Measurements from ENCODE around the gene NELFB. TPM values are rescaled to one million over a fixed set of nuclear protein-coding genes. Genes with fewer than 3 reads are reported as not detected.

NELFB gene
- total and polyA plus RNA-seq, 9 of the 15 experiments (the other 6 are each of a cell fraction or from before 2014, with no cell fraction given): 0.24 to 84.0 (median 29.7) TPM

DNA sequence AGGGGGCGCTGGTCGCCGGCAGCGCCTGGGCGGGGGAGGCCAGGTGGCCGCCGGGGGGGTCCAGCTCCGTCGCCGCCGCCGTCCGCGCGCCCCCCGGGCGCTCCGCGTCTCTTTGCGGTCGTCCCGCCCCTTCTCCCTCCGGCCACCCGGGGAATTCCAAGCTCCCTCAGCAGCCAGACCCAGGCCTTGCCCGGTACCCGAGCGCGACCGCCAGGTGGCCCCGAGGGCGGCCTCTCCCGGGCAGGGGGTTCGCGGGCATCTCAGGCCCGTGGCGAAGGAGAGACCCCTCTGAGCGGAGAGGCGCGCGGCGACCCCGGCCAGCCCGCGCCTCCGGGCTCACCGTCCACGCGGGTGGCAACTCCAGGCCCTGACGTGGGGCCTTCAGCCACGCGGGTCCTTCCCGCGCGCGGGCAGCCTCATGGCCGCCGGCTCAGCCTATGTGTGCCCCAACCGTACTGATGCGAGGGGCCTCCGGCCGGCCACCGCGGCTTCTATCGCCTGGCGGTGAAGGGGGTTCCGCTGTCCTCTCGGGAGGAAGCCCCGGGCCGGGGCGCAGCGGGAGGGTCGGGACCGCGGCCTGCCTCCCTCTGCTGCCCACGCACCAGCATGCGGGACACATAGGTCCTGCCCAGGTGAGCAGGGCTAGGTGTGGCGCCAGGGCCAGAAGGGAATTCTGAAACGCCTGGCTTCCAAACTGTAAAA, 47.5 kb downstream of the NELFB start (continued):
- TF ChIP-seq TAF15 (IDR thresholded peaks at IDR 0.05; ENCODE audit: low read depth, low read length) (no peak), CBX3 (IDR thresholded peaks at IDR 0.05; ENCODE audit: borderline replicate concordance in 1 of 2, low read length in 2 of 2) (no peak), TSC22D4 (tag; IDR thresholded peaks at IDR 0.05) (no peak), ZNF707 (CRISPR knock-in tag; conservative IDR thresholded peaks at IDR 0.05) (no peak), GATAD2A (IDR thresholded peaks at IDR 0.05) (peak; percentile 80; the same call in 1 of the 2 replicates), SNIP1 (IDR thresholded peaks at IDR 0.05; ENCODE audit: low read depth) (no peak), KDM5B (IDR thresholded peaks at IDR 0.05; ENCODE audit: insufficient replicate concordance, low read depth, low read length) (peak; percentile 58), MYNN (IDR thresholded peaks at IDR 0.05) (no peak), MYNN (CRISPR knock-in tag; IDR thresholded peaks at IDR 0.05) (no peak), NCOA1 (IDR thresholded peaks at IDR 0.05; ENCODE audit: low read depth) (no peak), ZNF445 (CRISPR knock-in tag; IDR thresholded peaks at IDR 0.05; ENCODE audit: low read depth) (no peak), GTF2F1 (IDR thresholded peaks at IDR 0.05; ENCODE audit: low read depth, low read length) (no peak), LARP7 (IDR thresholded peaks at IDR 0.05) (no peak), KAT7 (CRISPR knock-in tag; IDR thresholded peaks at IDR 0.05; ENCODE audit: borderline replicate concordance) (peak; percentile 62; the same call in 1 of the 2 replicates), TCF7L2 (IDR thresholded peaks at IDR 0.05; ENCODE audit: low read depth, low read length) (no peak)
- TF ChIP-seq, protein P1, sequence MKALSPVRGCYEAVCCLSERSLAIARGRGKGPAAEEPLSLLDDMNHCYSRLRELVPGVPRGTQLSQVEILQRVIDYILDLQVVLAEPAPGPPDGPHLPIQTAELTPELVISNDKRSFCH (CRISPR knock-in tag; IDR thresholded peaks at IDR 0.05): no peak
- TF ChIP-seq, protein P1 (tag; IDR thresholded peaks at IDR 0.05): peak; percentile 59; the same call in 1 of the 2 replicates
- TF ChIP-seq, protein P2, sequence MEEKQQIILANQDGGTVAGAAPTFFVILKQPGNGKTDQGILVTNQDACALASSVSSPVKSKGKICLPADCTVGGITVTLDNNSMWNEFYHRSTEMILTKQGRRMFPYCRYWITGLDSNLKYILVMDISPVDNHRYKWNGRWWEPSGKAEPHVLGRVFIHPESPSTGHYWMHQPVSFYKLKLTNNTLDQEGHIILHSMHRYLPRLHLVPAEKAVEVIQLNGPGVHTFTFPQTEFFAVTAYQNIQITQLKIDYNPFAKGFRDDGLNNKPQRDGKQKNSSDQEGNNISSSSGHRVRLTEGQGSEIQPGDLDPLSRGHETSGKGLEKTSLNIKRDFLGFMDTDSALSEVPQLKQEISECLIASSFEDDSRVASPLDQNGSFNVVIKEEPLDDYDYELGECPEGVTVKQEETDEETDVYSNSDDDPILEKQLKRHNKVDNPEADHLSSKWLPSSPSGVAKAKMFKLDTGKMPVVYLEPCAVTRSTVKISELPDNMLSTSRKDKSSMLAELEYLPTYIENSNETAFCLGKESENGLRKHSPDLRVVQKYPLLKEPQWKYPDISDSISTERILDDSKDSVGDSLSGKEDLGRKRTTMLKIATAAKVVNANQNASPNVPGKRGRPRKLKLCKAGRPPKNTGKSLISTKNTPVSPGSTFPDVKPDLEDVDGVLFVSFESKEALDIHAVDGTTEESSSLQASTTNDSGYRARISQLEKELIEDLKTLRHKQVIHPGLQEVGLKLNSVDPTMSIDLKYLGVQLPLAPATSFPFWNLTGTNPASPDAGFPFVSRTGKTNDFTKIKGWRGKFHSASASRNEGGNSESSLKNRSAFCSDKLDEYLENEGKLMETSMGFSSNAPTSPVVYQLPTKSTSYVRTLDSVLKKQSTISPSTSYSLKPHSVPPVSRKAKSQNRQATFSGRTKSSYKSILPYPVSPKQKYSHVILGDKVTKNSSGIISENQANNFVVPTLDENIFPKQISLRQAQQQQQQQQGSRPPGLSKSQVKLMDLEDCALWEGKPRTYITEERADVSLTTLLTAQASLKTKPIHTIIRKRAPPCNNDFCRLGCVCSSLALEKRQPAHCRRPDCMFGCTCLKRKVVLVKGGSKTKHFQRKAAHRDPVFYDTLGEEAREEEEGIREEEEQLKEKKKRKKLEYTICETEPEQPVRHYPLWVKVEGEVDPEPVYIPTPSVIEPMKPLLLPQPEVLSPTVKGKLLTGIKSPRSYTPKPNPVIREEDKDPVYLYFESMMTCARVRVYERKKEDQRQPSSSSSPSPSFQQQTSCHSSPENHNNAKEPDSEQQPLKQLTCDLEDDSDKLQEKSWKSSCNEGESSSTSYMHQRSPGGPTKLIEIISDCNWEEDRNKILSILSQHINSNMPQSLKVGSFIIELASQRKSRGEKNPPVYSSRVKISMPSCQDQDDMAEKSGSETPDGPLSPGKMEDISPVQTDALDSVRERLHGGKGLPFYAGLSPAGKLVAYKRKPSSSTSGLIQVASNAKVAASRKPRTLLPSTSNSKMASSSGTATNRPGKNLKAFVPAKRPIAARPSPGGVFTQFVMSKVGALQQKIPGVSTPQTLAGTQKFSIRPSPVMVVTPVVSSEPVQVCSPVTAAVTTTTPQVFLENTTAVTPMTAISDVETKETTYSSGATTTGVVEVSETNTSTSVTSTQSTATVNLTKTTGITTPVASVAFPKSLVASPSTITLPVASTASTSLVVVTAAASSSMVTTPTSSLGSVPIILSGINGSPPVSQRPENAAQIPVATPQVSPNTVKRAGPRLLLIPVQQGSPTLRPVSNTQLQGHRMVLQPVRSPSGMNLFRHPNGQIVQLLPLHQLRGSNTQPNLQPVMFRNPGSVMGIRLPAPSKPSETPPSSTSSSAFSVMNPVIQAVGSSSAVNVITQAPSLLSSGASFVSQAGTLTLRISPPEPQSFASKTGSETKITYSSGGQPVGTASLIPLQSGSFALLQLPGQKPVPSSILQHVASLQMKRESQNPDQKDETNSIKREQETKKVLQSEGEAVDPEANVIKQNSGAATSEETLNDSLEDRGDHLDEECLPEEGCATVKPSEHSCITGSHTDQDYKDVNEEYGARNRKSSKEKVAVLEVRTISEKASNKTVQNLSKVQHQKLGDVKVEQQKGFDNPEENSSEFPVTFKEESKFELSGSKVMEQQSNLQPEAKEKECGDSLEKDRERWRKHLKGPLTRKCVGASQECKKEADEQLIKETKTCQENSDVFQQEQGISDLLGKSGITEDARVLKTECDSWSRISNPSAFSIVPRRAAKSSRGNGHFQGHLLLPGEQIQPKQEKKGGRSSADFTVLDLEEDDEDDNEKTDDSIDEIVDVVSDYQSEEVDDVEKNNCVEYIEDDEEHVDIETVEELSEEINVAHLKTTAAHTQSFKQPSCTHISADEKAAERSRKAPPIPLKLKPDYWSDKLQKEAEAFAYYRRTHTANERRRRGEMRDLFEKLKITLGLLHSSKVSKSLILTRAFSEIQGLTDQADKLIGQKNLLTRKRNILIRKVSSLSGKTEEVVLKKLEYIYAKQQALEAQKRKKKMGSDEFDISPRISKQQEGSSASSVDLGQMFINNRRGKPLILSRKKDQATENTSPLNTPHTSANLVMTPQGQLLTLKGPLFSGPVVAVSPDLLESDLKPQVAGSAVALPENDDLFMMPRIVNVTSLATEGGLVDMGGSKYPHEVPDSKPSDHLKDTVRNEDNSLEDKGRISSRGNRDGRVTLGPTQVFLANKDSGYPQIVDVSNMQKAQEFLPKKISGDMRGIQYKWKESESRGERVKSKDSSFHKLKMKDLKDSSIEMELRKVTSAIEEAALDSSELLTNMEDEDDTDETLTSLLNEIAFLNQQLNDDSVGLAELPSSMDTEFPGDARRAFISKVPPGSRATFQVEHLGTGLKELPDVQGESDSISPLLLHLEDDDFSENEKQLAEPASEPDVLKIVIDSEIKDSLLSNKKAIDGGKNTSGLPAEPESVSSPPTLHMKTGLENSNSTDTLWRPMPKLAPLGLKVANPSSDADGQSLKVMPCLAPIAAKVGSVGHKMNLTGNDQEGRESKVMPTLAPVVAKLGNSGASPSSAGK (IDR thresholded peaks at IDR 0.05): peak; percentile 94
